ENCODE data around the gene DNAH10.

DNAH10 gene

DNA sequence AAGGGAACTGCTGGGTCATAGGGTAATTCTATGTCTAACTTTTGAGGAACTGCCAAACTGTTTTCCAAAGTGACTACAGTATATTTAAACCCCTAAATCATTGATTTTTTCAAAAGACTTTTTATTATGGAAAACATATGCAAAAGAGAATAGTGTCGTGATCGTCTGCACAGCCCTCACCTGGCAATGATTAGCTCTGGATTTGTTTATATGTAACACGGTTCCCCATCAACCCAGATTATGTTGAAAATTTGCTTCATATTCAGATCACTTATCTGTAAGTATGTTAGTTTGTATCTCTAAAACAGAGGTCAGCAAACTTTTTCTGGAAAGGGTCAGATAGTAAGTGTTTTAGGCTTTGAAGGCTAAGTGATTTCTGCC is 157.9 kb downstream of the DNAH10 start:
- no peaks in the 10 kb centered on the region for H3K4me1 ChIP-seq (ENCODE audit: insufficient read depth, low read length, severe bottlenecking)
- no peaks in the 10 kb centered on the region for H3K79me2 ChIP-seq (ENCODE audit: insufficient read depth, low read length)
- no peak overlapping the region for H3K27ac ChIP-seq (ENCODE audit: low read depth, low read length, poor library complexity, severe bottlenecking)
- no peaks in the 10 kb centered on the region for H3F3A ChIP-seq (ENCODE audit: insufficient read depth, low read length)
- no peak overlapping the region for H3K9ac ChIP-seq (ENCODE audit: low read length)
- no peaks in the 10 kb centered on the region for H3K9me2 ChIP-seq (ENCODE audit: low read depth, low read length)
- H3K4me3 ChIP-seq (ENCODE audit: low read depth, low read length, poor library complexity, severe bottlenecking), result no peak overlapping the region
- no peaks in the 10 kb centered on the region for H4K20me1 ChIP-seq (ENCODE audit: insufficient read depth, low read length)
- no peaks in the 10 kb centered on the region for H3K9me3 ChIP-seq (ENCODE audit: low read length)
- H2AFZ ChIP-seq (ENCODE audit: low read length), result no peak overlapping the region
- H3K4me2 ChIP-seq (ENCODE audit: low read length), result no peak overlapping the region
- no peaks in the 10 kb centered on the region for H3K36me3 ChIP-seq (ENCODE audit: insufficient read depth, low read length)
- H3K27me3 ChIP-seq (ENCODE audit: insufficient read depth, low read length), result no peaks in the 10 kb centered on the region; the same call in 1 of the 2 replicates
- no peak for TF ChIP-seq EZH2 (IDR thresholded peaks at IDR 0.05; ENCODE audit: borderline replicate concordance, low read length)
- TF ChIP-seq, protein P1, sequence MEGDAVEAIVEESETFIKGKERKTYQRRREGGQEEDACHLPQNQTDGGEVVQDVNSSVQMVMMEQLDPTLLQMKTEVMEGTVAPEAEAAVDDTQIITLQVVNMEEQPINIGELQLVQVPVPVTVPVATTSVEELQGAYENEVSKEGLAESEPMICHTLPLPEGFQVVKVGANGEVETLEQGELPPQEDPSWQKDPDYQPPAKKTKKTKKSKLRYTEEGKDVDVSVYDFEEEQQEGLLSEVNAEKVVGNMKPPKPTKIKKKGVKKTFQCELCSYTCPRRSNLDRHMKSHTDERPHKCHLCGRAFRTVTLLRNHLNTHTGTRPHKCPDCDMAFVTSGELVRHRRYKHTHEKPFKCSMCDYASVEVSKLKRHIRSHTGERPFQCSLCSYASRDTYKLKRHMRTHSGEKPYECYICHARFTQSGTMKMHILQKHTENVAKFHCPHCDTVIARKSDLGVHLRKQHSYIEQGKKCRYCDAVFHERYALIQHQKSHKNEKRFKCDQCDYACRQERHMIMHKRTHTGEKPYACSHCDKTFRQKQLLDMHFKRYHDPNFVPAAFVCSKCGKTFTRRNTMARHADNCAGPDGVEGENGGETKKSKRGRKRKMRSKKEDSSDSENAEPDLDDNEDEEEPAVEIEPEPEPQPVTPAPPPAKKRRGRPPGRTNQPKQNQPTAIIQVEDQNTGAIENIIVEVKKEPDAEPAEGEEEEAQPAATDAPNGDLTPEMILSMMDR (IDR thresholded peaks at IDR 0.05; ENCODE audit: low read length), result no peak

DNA sequence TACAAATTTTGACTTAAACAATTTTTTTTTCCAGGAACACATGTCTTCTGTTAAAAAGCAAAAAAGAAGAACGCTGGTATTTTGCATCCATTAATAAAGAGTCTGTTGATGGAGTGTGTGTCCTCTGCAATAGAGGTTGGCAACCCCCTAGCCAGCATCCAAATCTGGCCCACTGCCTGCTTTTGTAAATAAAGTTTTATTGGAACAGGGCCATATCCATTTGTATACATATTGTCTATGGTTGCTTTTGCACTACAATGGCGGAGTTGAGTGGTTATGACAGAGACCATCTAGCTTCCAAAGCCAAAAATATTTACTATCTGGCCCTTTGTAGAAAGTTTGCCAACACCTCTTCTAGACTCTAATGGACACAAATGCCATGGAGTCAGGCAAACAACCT is 160.9 kb downstream of the DNAH10 start:
- H3K27ac ChIP-seq (ENCODE audit: low read depth, low read length, poor library complexity, severe bottlenecking), result no peak overlapping the region
- H3K4me2 ChIP-seq (ENCODE audit: low read length), result no peak overlapping the region
- no peaks in the 10 kb centered on the region for H3F3A ChIP-seq (ENCODE audit: insufficient read depth, low read length)
- H3K79me2 ChIP-seq (ENCODE audit: insufficient read depth, low read length), result no peaks in the 10 kb centered on the region
- H3K36me3 ChIP-seq (ENCODE audit: insufficient read depth, low read length), result no peaks in the 10 kb centered on the region
- no peak overlapping the region for H3K9ac ChIP-seq (ENCODE audit: low read length)
- H4K20me1 ChIP-seq (ENCODE audit: insufficient read depth, low read length), result no peaks in the 10 kb centered on the region
- H3K4me3 ChIP-seq (ENCODE audit: low read depth, low read length, poor library complexity, severe bottlenecking), result no peak overlapping the region
- no peaks in the 10 kb centered on the region for H3K9me2 ChIP-seq (ENCODE audit: low read depth, low read length)
- no peaks in the 10 kb centered on the region for H3K9me3 ChIP-seq (ENCODE audit: low read length)
- no peaks in the 10 kb centered on the region for H3K27me3 ChIP-seq (ENCODE audit: insufficient read depth, low read length)
- no peak for TF ChIP-seq EZH2 (IDR thresholded peaks at IDR 0.05; ENCODE audit: borderline replicate concordance, low read length)
- TF ChIP-seq, protein P1 (IDR thresholded peaks at IDR 0.05; ENCODE audit: low read length), result no peak
- H3K4me1 ChIP-seq (ENCODE audit: insufficient read depth, low read length, severe bottlenecking), result no peaks in the 10 kb centered on the region
- no peak overlapping the region for H2AFZ ChIP-seq (ENCODE audit: low read length)

DNA sequence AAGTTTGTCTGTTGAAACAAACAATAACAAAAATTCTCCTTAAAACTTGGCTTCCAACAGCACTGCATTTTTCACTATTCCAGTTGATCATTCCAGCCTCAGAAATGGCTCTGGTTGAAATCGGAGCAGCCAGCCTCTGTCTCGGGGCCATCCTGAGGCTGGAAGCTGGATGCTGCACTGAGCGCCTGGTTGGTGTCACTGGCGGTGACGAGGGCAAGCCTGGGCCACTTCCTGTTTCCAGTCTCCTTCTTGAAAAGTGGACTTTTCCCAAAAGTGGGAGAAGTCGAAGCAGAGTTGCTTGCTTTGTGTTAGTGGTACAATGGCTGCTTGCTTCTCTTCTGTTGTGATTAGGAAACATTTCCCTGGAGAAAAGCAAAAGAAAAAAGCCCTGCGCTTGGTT is 161.8 kb downstream of the DNAH10 start:
- H4K20me1 ChIP-seq (ENCODE audit: insufficient read depth, low read length), result no peaks in the 10 kb centered on the region
- H3K9ac ChIP-seq (ENCODE audit: low read length), result no peak overlapping the region
- H3K27ac ChIP-seq (ENCODE audit: low read depth, low read length, poor library complexity, severe bottlenecking), result no peak overlapping the region
- H3K79me2 ChIP-seq (ENCODE audit: insufficient read depth, low read length), result no peaks in the 10 kb centered on the region
- H3K27me3 ChIP-seq (ENCODE audit: insufficient read depth, low read length), result no peaks in the 10 kb centered on the region
- no peak overlapping the region for H3K4me3 ChIP-seq (ENCODE audit: low read depth, low read length, poor library complexity, severe bottlenecking)
- no peaks in the 10 kb centered on the region for H3K9me3 ChIP-seq (ENCODE audit: low read length)
- no peak overlapping the region for H3K4me2 ChIP-seq (ENCODE audit: low read length)
- no peak overlapping the region for H2AFZ ChIP-seq (ENCODE audit: low read length)
- no peak for TF ChIP-seq EZH2 (IDR thresholded peaks at IDR 0.05; ENCODE audit: borderline replicate concordance, low read length)
- TF ChIP-seq, protein P1 (IDR thresholded peaks at IDR 0.05; ENCODE audit: low read length), result no peak
- no peaks in the 10 kb centered on the region for H3F3A ChIP-seq (ENCODE audit: insufficient read depth, low read length)
- H3K4me1 ChIP-seq (ENCODE audit: insufficient read depth, low read length, severe bottlenecking), result no peaks in the 10 kb centered on the region
- H3K36me3 ChIP-seq (ENCODE audit: insufficient read depth, low read length), result no peaks in the 10 kb centered on the region
- no peaks in the 10 kb centered on the region for H3K9me2 ChIP-seq (ENCODE audit: low read depth, low read length)
